Activated B cell treated with CpG ODN at 0.5 μM for 24 hours (primary cell): ENCODE data around the gene DLX5. TPM values are rescaled to one million over a fixed set of nuclear protein-coding genes. Genes with fewer than 3 reads are reported as not detected.

Source experiments
- ATAC-seq: fragments of 200-7000 bp; cut with Tn5 transposase; one replicate; pipeline ENCODE4 v1.10.0; 2021; ENCODE audit warnings: low read depth, mild to moderate bottlenecking, moderate library complexity
- CTCF ChIA-PET: fragments of 350-600 bp; sonication (Branson Sonifier 250); formaldehyde crosslinking; loops from one replicate; lab custom pipeline; 2021; ENCODE audit warnings: antibody characterized with exemption; lab: Charles Lee
- POLR2A ChIA-PET: fragments of 350-600 bp; sonication (Branson Sonifier 250); formaldehyde crosslinking; loops from one replicate; lab custom pipeline; 2021; ENCODE audit warnings: antibody characterized with exemption; lab: Charles Lee
- DNase-seq: peaks from one replicate; pipeline ENCODE4 v3.0.0; 2022
- H3K27ac Mint-ChIP-seq: one replicate; pipeline ENCODE4 v1.8.0; 2020; ENCODE audit warnings: mixed read lengths
- H3K27me3 Mint-ChIP-seq: one replicate; pipeline ENCODE4 v1.8.0; 2021; ENCODE audit warnings: mixed read lengths
- H3K36me3 Mint-ChIP-seq: one replicate; pipeline ENCODE4 v1.8.0; 2021; ENCODE audit warnings: low read depth, mixed read lengths
- H3K4me1 Mint-ChIP-seq: one replicate; pipeline ENCODE4 v1.8.0; 2021; ENCODE audit warnings: mixed read lengths
- H3K4me3 Mint-ChIP-seq: one replicate; pipeline ENCODE4 v1.8.0; 2020; ENCODE audit warnings: mild to moderate bottlenecking, mixed read lengths
- H3K9me3 Mint-ChIP-seq: one replicate; pipeline ENCODE4 v1.8.0; 2020; ENCODE audit warnings: mixed read lengths
- intact Hi-C: fragments of 100-400 bp; cut with micrococcal nuclease; formaldehyde crosslinking; loops from one replicate; pipeline ENCODE4 v1.15.1; 2024
- total RNA-seq: library from RNA; stranded (reverse); gene quantifications from 2 replicates; pipeline ENCODE4 v1.2.3, GENCODE V29; 2022
- TF ChIP-seq, protein P1 (sequence below): fragments of 200-600 bp; IDR thresholded peaks from one replicate; pipeline ENCODE4 v1.8.0; 2022; ENCODE audit warnings: antibody characterized with exemption, mild to moderate bottlenecking

DLX5 gene
- total RNA-seq, 1 donor from 2014 or later, result not detected

- DNase-seq, result no peak
- intact Hi-C loops, result no loop called here
- ChIA-PET POLR2A (no interaction called here), CTCF (interaction anchor here (2.9 kb wide), 1 partner anchor 20 kb away, joined by 15 read pairs; no protein-coding TSS in a partner anchor)
- no peak for ATAC-seq
- Mint-ChIP-seq H3K27ac (no peak overlapping the region), H3K27me3 (peaks cover 64% of the 10 kb centered on the region), H3K36me3 (no peaks in the 10 kb centered on the region), H3K4me3 (no peak overlapping the region), H3K4me1 (peaks cover 23% of the 10 kb centered on the region), H3K9me3 (no peaks in the 10 kb centered on the region)
- TF ChIP-seq, protein P1, sequence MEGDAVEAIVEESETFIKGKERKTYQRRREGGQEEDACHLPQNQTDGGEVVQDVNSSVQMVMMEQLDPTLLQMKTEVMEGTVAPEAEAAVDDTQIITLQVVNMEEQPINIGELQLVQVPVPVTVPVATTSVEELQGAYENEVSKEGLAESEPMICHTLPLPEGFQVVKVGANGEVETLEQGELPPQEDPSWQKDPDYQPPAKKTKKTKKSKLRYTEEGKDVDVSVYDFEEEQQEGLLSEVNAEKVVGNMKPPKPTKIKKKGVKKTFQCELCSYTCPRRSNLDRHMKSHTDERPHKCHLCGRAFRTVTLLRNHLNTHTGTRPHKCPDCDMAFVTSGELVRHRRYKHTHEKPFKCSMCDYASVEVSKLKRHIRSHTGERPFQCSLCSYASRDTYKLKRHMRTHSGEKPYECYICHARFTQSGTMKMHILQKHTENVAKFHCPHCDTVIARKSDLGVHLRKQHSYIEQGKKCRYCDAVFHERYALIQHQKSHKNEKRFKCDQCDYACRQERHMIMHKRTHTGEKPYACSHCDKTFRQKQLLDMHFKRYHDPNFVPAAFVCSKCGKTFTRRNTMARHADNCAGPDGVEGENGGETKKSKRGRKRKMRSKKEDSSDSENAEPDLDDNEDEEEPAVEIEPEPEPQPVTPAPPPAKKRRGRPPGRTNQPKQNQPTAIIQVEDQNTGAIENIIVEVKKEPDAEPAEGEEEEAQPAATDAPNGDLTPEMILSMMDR, result no peak
These were observed 17.1 kb downstream of the DLX5 start for GRCh38 chr7:97007583-97007861.

GRCh38 chr7:97006816-97007582 is 17.6 kb downstream of the DLX5 start:
- Mint-ChIP-seq H3K9me3 (no peaks in the 10 kb centered on the region), H3K27me3 (peaks cover 65% of the 10 kb centered on the region), H3K4me1 (peaks cover 23% of the 10 kb centered on the region), H3K4me3 (peak overlapping the region; percentile 69), H3K36me3 (no peaks in the 10 kb centered on the region), H3K27ac (no peak overlapping the region)
- ChIA-PET CTCF (interaction anchor here (2.9 kb wide), 1 partner anchor 21 kb away, joined by 15 read pairs; no protein-coding TSS in a partner anchor), POLR2A (no interaction called here)
- DNase-seq (no peak), ATAC-seq (no peak)
- TF ChIP-seq, protein P1, result no peak
- intact Hi-C loops, result no loop called here

DNA sequence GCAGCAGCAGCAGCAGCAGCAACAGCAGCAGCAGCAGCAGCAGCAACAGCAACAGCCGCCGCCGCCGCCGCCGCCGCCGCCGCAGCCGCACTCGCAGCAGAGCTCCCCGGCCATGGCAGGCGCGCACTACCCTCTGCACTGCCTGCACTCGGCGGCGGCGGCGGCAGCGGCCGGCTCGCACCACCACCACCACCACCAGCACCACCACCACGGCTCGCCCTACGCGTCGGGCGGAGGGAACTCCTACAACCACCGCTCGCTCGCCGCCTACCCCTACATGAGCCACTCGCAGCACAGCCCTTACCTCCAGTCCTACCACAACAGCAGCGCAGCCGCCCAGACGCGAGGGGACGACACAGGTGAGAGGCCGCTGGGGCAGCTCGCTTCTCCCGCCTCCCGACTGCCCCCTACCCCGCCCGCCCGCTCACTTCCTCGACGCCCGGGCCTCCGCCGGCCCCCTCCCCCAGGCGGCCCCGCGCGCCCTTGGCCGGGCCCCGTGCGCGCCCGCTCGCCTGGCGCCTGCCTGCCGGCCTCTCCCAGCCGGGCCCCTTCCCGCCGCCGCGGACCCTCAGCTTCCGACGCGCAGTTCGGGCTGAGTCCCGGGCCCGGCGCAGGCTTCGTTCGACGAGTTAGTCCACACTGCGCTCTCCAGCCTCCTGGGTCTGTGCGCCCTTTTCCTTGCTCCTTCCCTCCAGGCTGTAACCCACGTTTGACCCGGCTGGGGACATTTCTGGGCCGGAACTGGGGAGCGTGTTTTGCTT is 18.4 kb downstream of the DLX5 start:
- CTCF ChIA-PET, result interaction anchor here (2.9 kb wide), 1 partner anchor 21 kb away, joined by 15 read pairs; no protein-coding TSS in a partner anchor
- peak; percentile 34 for ATAC-seq

DNA sequence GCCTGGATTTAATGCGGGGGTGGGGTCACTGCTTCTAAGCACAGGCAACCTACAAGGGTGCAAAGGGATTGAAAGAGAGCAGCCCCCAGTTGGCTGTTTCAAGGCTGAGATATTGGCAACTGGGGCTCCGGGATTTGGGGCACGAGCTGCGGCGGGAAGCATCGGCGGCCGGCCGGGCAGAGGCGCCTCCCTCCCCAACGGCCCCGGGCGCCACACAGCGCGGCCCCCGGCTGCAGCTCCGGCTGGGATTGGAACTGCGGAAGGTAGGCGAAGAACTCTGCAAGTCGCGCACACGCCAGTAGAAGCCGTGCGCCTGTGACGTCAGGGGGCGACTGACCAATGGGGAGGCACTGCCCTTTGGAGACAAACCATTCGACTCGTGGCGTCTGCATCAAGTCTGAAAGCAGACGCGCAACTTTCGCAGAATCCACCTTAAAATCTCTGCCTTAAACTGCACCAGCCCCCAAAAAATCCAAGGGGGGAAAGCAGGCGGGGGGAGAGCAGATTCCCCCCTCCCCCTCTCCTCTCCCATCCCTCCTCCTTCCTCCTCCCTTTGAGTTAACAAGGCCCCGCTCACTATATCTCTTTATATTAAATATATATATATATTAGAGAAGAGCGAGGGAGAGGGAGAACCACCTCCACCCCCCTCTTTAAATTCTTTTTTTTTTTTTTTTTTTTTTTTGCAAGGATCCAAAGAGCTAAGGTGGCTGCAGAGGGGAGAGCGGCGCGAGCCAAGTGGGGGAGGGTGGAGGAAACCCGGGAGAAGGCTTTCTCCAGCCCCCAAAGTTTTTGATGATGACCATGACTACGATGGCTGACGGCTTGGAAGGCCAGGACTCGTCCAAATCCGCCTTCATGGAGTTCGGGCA is 19.2 kb downstream of the DLX5 start, which contains the start of gene DLX6:
Gene DLX6, plus strand, starts transcription at position 371 of the 872 bp plus-strand sequence. Its CDS starts 425 bp downstream, at position 796.
- CTCF ChIA-PET, result no interaction called here

More for the DNA sequence above, 18.4 kb downstream of the DLX5 start:
- no peak for DNase-seq
- TF ChIP-seq, protein P1, result no peak
- intact Hi-C loops, result no loop called here
- Mint-ChIP-seq H3K4me3 (peak overlapping the region; percentile 69), H3K9me3 (no peaks in the 10 kb centered on the region), H3K4me1 (peaks cover 23% of the 10 kb centered on the region), H3K27ac (no peak overlapping the region), H3K36me3 (no peaks in the 10 kb centered on the region), H3K27me3 (peaks cover 64% of the 10 kb centered on the region)
- POLR2A ChIA-PET, result no interaction called here

More for the DNA sequence above, 19.2 kb downstream of the DLX5 start, which contains the start of gene DLX6:
- H3K27ac Mint-ChIP-seq, result no peak within 1 kb of the TSS
- ATAC-seq, result no peak
- H3K36me3 Mint-ChIP-seq, result no peaks in the 10 kb centered on the region
- POLR2A ChIA-PET, result no interaction called here
- TF ChIP-seq, protein P1, result no peak
- no peak for DNase-seq
- H3K27me3 Mint-ChIP-seq, result peaks cover 68% of the 10 kb centered on the region
- peaks cover 23% of the 10 kb centered on the region for H3K4me1 Mint-ChIP-seq
- intact Hi-C loops, result loop anchor here (2.0 kb wide), 1 partner anchor 21 kb away; no protein-coding TSS in a partner anchor
- peak within 1 kb of the TSS; percentile 55 for H3K4me3 Mint-ChIP-seq
- no peaks in the 10 kb centered on the region for H3K9me3 Mint-ChIP-seq
